ENCODE results near the gene TSHR.

GRCh38 chr14:81091139-81091538, 135.7 kb downstream of the TSHR start:
- TF ChIP-seq CTCF (IDR thresholded peaks at IDR 0.05), result no peak
- no peak for TF ChIP-seq POLR2A (IDR thresholded peaks at IDR 0.05)
